Thyroid gland (tissue), 4 donors: ENCODE results near the gene LARP1B.
"Not testable (repeated sequence)": the region's sequence is repeated elsewhere in the genome, so short reads cannot be mapped to it uniquely, and the experiment has no call there.

ENCODE experiments used
- POLR2A ChIP-seq, 2 donors: fragments of 450-650 bp; IDR thresholded peaks; one replicate each; pipeline ENCODE4 v1.6.1; 2017; ENCODE audit warnings: antibody characterized with exemption in 2 of 2, mild to moderate bottlenecking in 2 of 2, moderate library complexity in 1 of 2
- TF ChIP-seq, protein P1 (sequence below), 6 experiments: fragments of 200-600 bp in 3 of 6; fragments of 450-650 bp in 3 of 6; sonication (generic) in 3 of 6; IDR thresholded peaks; one replicate each; pipeline ENCODE4 v1.5.1; 2016 to 2019; ENCODE audit warnings: antibody characterized with exemption in 6 of 6, mild to moderate bottlenecking in 2 of 6, inconsistent platforms in 1 of 6, moderate library complexity in 1 of 6

- TF ChIP-seq, protein P1, sequence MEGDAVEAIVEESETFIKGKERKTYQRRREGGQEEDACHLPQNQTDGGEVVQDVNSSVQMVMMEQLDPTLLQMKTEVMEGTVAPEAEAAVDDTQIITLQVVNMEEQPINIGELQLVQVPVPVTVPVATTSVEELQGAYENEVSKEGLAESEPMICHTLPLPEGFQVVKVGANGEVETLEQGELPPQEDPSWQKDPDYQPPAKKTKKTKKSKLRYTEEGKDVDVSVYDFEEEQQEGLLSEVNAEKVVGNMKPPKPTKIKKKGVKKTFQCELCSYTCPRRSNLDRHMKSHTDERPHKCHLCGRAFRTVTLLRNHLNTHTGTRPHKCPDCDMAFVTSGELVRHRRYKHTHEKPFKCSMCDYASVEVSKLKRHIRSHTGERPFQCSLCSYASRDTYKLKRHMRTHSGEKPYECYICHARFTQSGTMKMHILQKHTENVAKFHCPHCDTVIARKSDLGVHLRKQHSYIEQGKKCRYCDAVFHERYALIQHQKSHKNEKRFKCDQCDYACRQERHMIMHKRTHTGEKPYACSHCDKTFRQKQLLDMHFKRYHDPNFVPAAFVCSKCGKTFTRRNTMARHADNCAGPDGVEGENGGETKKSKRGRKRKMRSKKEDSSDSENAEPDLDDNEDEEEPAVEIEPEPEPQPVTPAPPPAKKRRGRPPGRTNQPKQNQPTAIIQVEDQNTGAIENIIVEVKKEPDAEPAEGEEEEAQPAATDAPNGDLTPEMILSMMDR (IDR thresholded peaks at IDR 0.05) = not testable (repeated sequence)
- TF ChIP-seq POLR2A (IDR thresholded peaks at IDR 0.05) = not testable (repeated sequence)
Measured at GRCh38 chr4:128258166-128258565, 197.1 kb downstream of the LARP1B start.
